HG02840 (cell line): ENCODE results near the gene RSPH1.

ENCODE experiments used
- ATAC-seq: cut with Tn5 transposase; IDR thresholded peaks from one replicate; pipeline ENCODE4 v1.9.1; 2021; ENCODE audit warnings: mild to moderate bottlenecking, moderate library complexity, moderate number of reproducible peaks; ENCODE audit not compliant: unreplicated experiment, low FRiP score

RSPH1 gene

GRCh38 chr21:42468491-42469131 lies 27.4 kb downstream of the RSPH1 start:
- ATAC-seq: no peak

GRCh38 chr21:42467140-42467983 lies 28.7 kb downstream of the RSPH1 start:
- no peak for ATAC-seq

- no peak for ATAC-seq
These were observed 29.3 kb downstream of the RSPH1 start for GRCh38 chr21:42466700-42467099.

- no peak for ATAC-seq
These were observed 30.3 kb downstream of the RSPH1 start for GRCh38 chr21:42465803-42466127.

GRCh38 chr21:42465008-42465802 lies 30.8 kb downstream of the RSPH1 start:
- no peak for ATAC-seq

- ATAC-seq: no peak
These were observed 32.0 kb downstream of the RSPH1 start for GRCh38 chr21:42463861-42464515.

- no peak for ATAC-seq
These were observed 33.8 kb downstream of the RSPH1 start for GRCh38 chr21:42461881-42462877.

GRCh38 chr21:42461185-42461520 lies 34.9 kb downstream of the RSPH1 start:
- ATAC-seq: no peak

GRCh38 chr21:42460391-42461184 lies 35.4 kb downstream of the RSPH1 start:
- ATAC-seq: no peak

- no peak for ATAC-seq
These were observed 36.3 kb downstream of the RSPH1 start for GRCh38 chr21:42459546-42460215.

GRCh38 chr21:42459082-42459460 lies 37.0 kb downstream of the RSPH1 start:
- no peak for ATAC-seq

- no peak for ATAC-seq
These were observed 39.6 kb downstream of the RSPH1 start for GRCh38 chr21:42456457-42456856.

GRCh38 chr21:42455754-42456440 lies 40.1 kb downstream of the RSPH1 start:
- ATAC-seq: no peak

GRCh38 chr21:42455196-42455595 lies 40.8 kb downstream of the RSPH1 start:
- ATAC-seq: no peak

GRCh38 chr21:42454786-42455185 lies 41.2 kb downstream of the RSPH1 start:
- ATAC-seq: no peak

GRCh38 chr21:42453986-42454570 lies 41.9 kb downstream of the RSPH1 start:
- no peak for ATAC-seq

- no peak for ATAC-seq
These were observed 42.6 kb downstream of the RSPH1 start for GRCh38 chr21:42453224-42453985.
